Mononuclear cell (primary cell): Measurements from ENCODE around the gene ATOSB. TPM values are rescaled to one million over a fixed set of nuclear protein-coding genes. Genes with fewer than 3 reads are reported as not detected.

Experiments
- H3K27me3 ChIP-seq: 2 replicates; pipeline ENCODE4 v1.6.0; 2011; ENCODE audit warnings: low read length, control low read depth; ENCODE audit not compliant: insufficient read depth
- H3K4me1 ChIP-seq: 2 replicates; pipeline ENCODE4 v1.5.1; 2011; ENCODE audit warnings: mild to moderate bottlenecking, low read length, control low read depth; ENCODE audit not compliant: insufficient read depth
- H3K4me3 ChIP-seq: 2 replicates; pipeline ENCODE4 v1.5.1; 2011; ENCODE audit warnings: mild to moderate bottlenecking, low read length, moderate library complexity
- H3K9me3 ChIP-seq: 2 replicates; pipeline ENCODE4 v1.5.1; 2011; ENCODE audit warnings: low read depth, mild to moderate bottlenecking, control low read depth, low read length
- total RNA-seq: library from RNA; depleted of rRNA; stranded (reverse); fragments of >200 nt; gene quantifications from one replicate; pipeline ENCODE4 v1.2.3, GENCODE V29; 2012

ATOSB gene
- total RNA-seq, 1 donor = 15.2 TPM

GRCh38 chr9:35135988-35136387 lies 20.3 kb upstream of the ATOSB start:
- Histone ChIP-seq H3K9me3 (no peaks in the 10 kb centered on the region), H3K4me3 (no peak overlapping the region), H3K27me3 (no peaks in the 10 kb centered on the region), H3K4me1 (no peaks in the 10 kb centered on the region)

- no peak overlapping the region for H3K4me3 ChIP-seq
- H3K9me3 ChIP-seq = no peaks in the 10 kb centered on the region
- H3K27me3 ChIP-seq = no peaks in the 10 kb centered on the region
- H3K4me1 ChIP-seq = no peaks in the 10 kb centered on the region
Measured at GRCh38 chr9:35134920-35135319, 19.3 kb upstream of the ATOSB start.

- H3K4me1 ChIP-seq = peaks cover 46% of the 10 kb centered on the region
- H3K9me3 ChIP-seq = no peaks in the 10 kb centered on the region
- H3K27me3 ChIP-seq = no peaks in the 10 kb centered on the region
- no peak overlapping the region for H3K4me3 ChIP-seq
Measured at GRCh38 chr9:35116898-35117551, 1.4 kb upstream of the ATOSB start.

- no peaks in the 10 kb centered on the region for H3K9me3 ChIP-seq
- H3K4me3 ChIP-seq = peak overlapping the region; percentile 75
- peaks cover 51% of the 10 kb centered on the region for H3K4me1 ChIP-seq
Measured at GRCh38 chr9:35116539-35116897, 856 bp upstream of the ATOSB start.

GRCh38 chr9:35114840-35115628 lies 628 bp downstream of the ATOSB start:
- no peaks in the 10 kb centered on the region for H3K9me3 ChIP-seq
- peaks cover 63% of the 10 kb centered on the region for H3K4me1 ChIP-seq
- H3K27me3 ChIP-seq = no peaks in the 10 kb centered on the region
- H3K4me3 ChIP-seq = peak overlapping the region; percentile 75

More at GRCh38 chr9:35116539-35116897, 856 bp upstream of the ATOSB start:
- no peaks in the 10 kb centered on the region for H3K27me3 ChIP-seq

- Histone ChIP-seq H3K4me3 (peak overlapping the region; percentile 75), H3K4me1 (peaks cover 71% of the 10 kb centered on the region), H3K27me3 (no peaks in the 10 kb centered on the region), H3K9me3 (no peaks in the 10 kb centered on the region)
Measured at GRCh38 chr9:35114113-35114839, 1.4 kb downstream of the ATOSB start.

- no peaks in the 10 kb centered on the region for H3K27me3 ChIP-seq
- peaks cover 74% of the 10 kb centered on the region for H3K4me1 ChIP-seq
- H3K4me3 ChIP-seq = peak overlapping the region; percentile 28
- no peaks in the 10 kb centered on the region for H3K9me3 ChIP-seq
Measured at GRCh38 chr9:35112257-35113020, 3.2 kb downstream of the ATOSB start.

- Histone ChIP-seq H3K4me1 (peaks cover 64% of the 10 kb centered on the region), H3K9me3 (no peaks in the 10 kb centered on the region), H3K27me3 (no peaks in the 10 kb centered on the region), H3K4me3 (peak overlapping the region; percentile 52)
Measured at GRCh38 chr9:35111001-35111933, 4.4 kb downstream of the ATOSB start.

- no peaks in the 10 kb centered on the region for H3K9me3 ChIP-seq
- H3K4me3 ChIP-seq = no peak overlapping the region
- peaks cover 61% of the 10 kb centered on the region for H3K4me1 ChIP-seq
- no peaks in the 10 kb centered on the region for H3K27me3 ChIP-seq
Measured at GRCh38 chr9:35110327-35110761, 5.3 kb downstream of the ATOSB start.

GRCh38 chr9:35108946-35109575 lies 6.6 kb downstream of the ATOSB start:
- no peaks in the 10 kb centered on the region for H3K9me3 ChIP-seq
- H3K4me3 ChIP-seq = no peak overlapping the region
- H3K27me3 ChIP-seq = no peaks in the 10 kb centered on the region
- peaks cover 48% of the 10 kb centered on the region for H3K4me1 ChIP-seq

- no peaks in the 10 kb centered on the region for H3K27me3 ChIP-seq
- peaks cover 48% of the 10 kb centered on the region for H3K4me1 ChIP-seq
- no peak overlapping the region for H3K4me3 ChIP-seq
- H3K9me3 ChIP-seq = no peaks in the 10 kb centered on the region
Measured at GRCh38 chr9:35108461-35108860, 7.2 kb downstream of the ATOSB start.

GRCh38 chr9:35107297-35108290 lies 8.1 kb downstream of the ATOSB start:
- peaks cover 45% of the 10 kb centered on the region for H3K4me1 ChIP-seq
- no peaks in the 10 kb centered on the region for H3K9me3 ChIP-seq
- H3K4me3 ChIP-seq = no peak overlapping the region
- H3K27me3 ChIP-seq = no peaks in the 10 kb centered on the region

- Histone ChIP-seq H3K4me3 (no peak overlapping the region), H3K4me1 (peaks cover 47% of the 10 kb centered on the region), H3K9me3 (no peaks in the 10 kb centered on the region), H3K27me3 (no peaks in the 10 kb centered on the region)
Measured at GRCh38 chr9:35106343-35106730, 9.3 kb downstream of the ATOSB start.
